C4-2B (cell line): Measurements from ENCODE around the gene HIVEP2.

Source experiments
- ZFX ChIP-seq: fragments of 450-650 bp; IDR thresholded peaks from 2 replicates; pipeline ENCODE4 v1.6.1; 2017
- TF ChIP-seq, protein P1 (sequence below): fragments of 450-650 bp; conservative IDR thresholded peaks from 2 replicates; pipeline ENCODE4 v1.5.1; 2017; ENCODE audit warnings: mild to moderate bottlenecking

DNA sequence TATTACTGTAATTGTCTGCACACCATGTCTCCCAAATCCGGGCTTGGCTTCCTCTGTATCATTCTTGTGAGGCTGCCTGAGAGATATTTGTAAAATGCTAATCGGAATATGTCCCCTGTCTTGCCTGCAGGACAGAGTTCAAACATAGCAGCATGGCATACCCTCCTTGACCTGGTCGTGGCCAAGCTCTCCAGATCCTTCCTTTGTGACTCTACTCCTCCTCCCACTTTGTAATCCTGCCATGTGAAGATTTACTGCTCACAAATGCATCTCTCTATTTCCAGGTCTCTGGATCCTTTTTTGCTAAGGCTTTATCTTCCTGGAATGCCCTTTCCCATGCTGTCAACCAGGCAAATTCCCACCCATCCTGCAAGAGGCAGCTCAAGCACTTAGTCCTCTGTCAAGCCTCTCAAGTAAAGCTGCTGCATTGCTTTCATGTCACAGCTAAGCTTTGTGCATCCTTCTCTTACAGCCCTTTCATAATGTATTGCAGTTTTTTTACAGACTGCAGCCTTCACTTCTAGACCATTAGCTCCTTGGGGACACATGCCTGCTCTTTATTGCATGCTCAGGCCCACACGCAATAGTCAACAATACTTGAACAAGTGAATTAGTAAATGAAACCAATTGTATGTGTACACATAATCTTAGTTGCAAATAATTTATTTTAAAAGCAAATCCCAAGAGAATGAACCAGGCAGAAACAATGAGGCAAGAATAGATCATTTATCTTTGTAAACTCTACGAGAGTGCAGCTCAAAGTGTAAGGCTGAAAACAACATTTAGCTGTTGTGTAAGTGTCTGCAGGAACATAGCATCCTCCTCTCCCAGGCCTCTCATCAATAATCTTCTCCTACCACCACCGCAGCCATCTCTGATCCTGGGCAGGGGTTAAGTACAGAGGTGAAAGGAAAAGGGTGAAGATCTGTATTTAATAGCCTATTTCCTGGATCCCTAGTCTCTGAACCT is 45.8 kb downstream of the HIVEP2 start:
- TF ChIP-seq, protein P1, sequence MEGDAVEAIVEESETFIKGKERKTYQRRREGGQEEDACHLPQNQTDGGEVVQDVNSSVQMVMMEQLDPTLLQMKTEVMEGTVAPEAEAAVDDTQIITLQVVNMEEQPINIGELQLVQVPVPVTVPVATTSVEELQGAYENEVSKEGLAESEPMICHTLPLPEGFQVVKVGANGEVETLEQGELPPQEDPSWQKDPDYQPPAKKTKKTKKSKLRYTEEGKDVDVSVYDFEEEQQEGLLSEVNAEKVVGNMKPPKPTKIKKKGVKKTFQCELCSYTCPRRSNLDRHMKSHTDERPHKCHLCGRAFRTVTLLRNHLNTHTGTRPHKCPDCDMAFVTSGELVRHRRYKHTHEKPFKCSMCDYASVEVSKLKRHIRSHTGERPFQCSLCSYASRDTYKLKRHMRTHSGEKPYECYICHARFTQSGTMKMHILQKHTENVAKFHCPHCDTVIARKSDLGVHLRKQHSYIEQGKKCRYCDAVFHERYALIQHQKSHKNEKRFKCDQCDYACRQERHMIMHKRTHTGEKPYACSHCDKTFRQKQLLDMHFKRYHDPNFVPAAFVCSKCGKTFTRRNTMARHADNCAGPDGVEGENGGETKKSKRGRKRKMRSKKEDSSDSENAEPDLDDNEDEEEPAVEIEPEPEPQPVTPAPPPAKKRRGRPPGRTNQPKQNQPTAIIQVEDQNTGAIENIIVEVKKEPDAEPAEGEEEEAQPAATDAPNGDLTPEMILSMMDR = no peak
- no peak for TF ChIP-seq ZFX
